ENCODE measurements around the gene SLC25A23. TPM values are rescaled to one million over a fixed set of nuclear protein-coding genes. Genes with fewer than 3 reads are reported as not detected.

SLC25A23 gene
- total RNA-seq, 2 donors from 2014 or later = 89.6 to 97.1 TPM

GRCh38 chr19:6479836-6480398 lies 20.3 kb upstream of the SLC25A23 start:
- H3K4me1 ChIP-seq (ENCODE audit: control insufficient read depth in 1 of 2, low read depth in 2 of 2) = peaks cover 0 to 12% of the 10 kb centered on the region in 2 donors
- TF ChIP-seq CTCF (IDR thresholded peaks at IDR 0.05) = no peak
- H3K4me3 ChIP-seq = no peak overlapping the region
- H3K27ac ChIP-seq = no peak overlapping the region
- H3K9me3 ChIP-seq = no peaks in the 10 kb centered on the region
- no peak for DNase-seq (ENCODE audit: low spot score)
- no peaks in the 10 kb centered on the region for H3K27me3 ChIP-seq (replicated peaks; ENCODE audit: insufficient read depth)
- no peaks in the 10 kb centered on the region for H3K36me3 ChIP-seq
- ATAC-seq (ENCODE audit: insufficient number of reproducible peaks, low FRiP score, low read depth) = no peak

- TF ChIP-seq CTCF (IDR thresholded peaks at IDR 0.05) = no peak
- H3K27me3 ChIP-seq (replicated peaks; ENCODE audit: insufficient read depth) = no peaks in the 10 kb centered on the region
- H3K9me3 ChIP-seq = no peaks in the 10 kb centered on the region
- H3K4me1 ChIP-seq (ENCODE audit: control insufficient read depth in 1 of 2, low read depth in 2 of 2) = peaks cover 0 to 12% of the 10 kb centered on the region in 2 donors
- ATAC-seq (ENCODE audit: insufficient number of reproducible peaks, low FRiP score, low read depth) (no peak), DNase-seq (ENCODE audit: low spot score) (no peak)
- H3K27ac ChIP-seq = no peak overlapping the region
- H3K36me3 ChIP-seq = no peaks in the 10 kb centered on the region
- no peak overlapping the region for H3K4me3 ChIP-seq
These were observed 19.2 kb upstream of the SLC25A23 start for GRCh38 chr19:6478815-6479214.

GRCh38 chr19:6476896-6477431 lies 17.4 kb upstream of the SLC25A23 start:
- Histone ChIP-seq H3K4me1 (ENCODE audit: control insufficient read depth in 1 of 2, low read depth in 2 of 2) (peaks cover 0 to 12% of the 10 kb centered on the region in 2 donors), H3K27me3 (replicated peaks; ENCODE audit: insufficient read depth) (no peaks in the 10 kb centered on the region), H3K9me3 (no peaks in the 10 kb centered on the region), H3K4me3 (peak overlapping the region; percentile 12), H3K27ac (no peak overlapping the region), H3K36me3 (no peaks in the 10 kb centered on the region)
- no peak for DNase-seq (ENCODE audit: low spot score)
- ATAC-seq (ENCODE audit: insufficient number of reproducible peaks, low FRiP score, low read depth) = no peak
- TF ChIP-seq CTCF (IDR thresholded peaks at IDR 0.05) = no peak

GRCh38 chr19:6476155-6476895 lies 16.7 kb upstream of the SLC25A23 start:
- ATAC-seq (ENCODE audit: insufficient number of reproducible peaks, low FRiP score, low read depth) (no peak), DNase-seq (ENCODE audit: low spot score) (no peak)
- no peak for TF ChIP-seq CTCF (IDR thresholded peaks at IDR 0.05)
- peaks cover 0 to 12% of the 10 kb centered on the region in 2 donors for H3K4me1 ChIP-seq (ENCODE audit: control insufficient read depth in 1 of 2, low read depth in 2 of 2)
- H3K36me3 ChIP-seq = no peaks in the 10 kb centered on the region
- H3K27ac ChIP-seq = no peak overlapping the region
- H3K4me3 ChIP-seq = peak overlapping the region; percentile 12
- no peaks in the 10 kb centered on the region for H3K9me3 ChIP-seq
- no peaks in the 10 kb centered on the region for H3K27me3 ChIP-seq (replicated peaks; ENCODE audit: insufficient read depth)

- Histone ChIP-seq H3K27ac (no peak overlapping the region), H3K4me1 (ENCODE audit: control insufficient read depth in 1 of 2, low read depth in 2 of 2) (peaks cover 0 to 12% of the 10 kb centered on the region in 2 donors), H3K27me3 (replicated peaks; ENCODE audit: insufficient read depth) (no peaks in the 10 kb centered on the region), H3K36me3 (no peaks in the 10 kb centered on the region), H3K9me3 (no peaks in the 10 kb centered on the region), H3K4me3 (no peak overlapping the region)
- no peak for DNase-seq (ENCODE audit: low spot score)
- no peak for ATAC-seq (ENCODE audit: insufficient number of reproducible peaks, low FRiP score, low read depth)
- no peak for TF ChIP-seq CTCF (IDR thresholded peaks at IDR 0.05)
These were observed 15.9 kb upstream of the SLC25A23 start for GRCh38 chr19:6475321-6476108.
